ENCODE data around the gene PAK1. TPM values are rescaled to one million over a fixed set of nuclear protein-coding genes. Genes with fewer than 3 reads are reported as not detected.

Gene PAK1
- total and polyA plus RNA-seq, 2 of the 4 experiments (the other 2 are of a cell fraction) = 34.3 to 60.6 TPM

GRCh38 chr11:77457340-77457739, 16.6 kb downstream of the PAK1 start:
- no peak overlapping the region for H2BK20ac ChIP-seq (ENCODE audit: low read depth, low read length)
- POLR2A ChIA-PET (ENCODE audit: unreplicated experiment) = no interaction called here
- H2AFZ ChIP-seq (replicated peaks; ENCODE audit: low read length, poor library complexity) = no peak overlapping the region
- no peak overlapping the region for H3K27ac ChIP-seq (ENCODE audit: insufficient read depth, low read length)
- no peak overlapping the region for H3K23ac ChIP-seq (ENCODE audit: low read depth, low read length)
- no peak overlapping the region for H2BK5ac ChIP-seq (ENCODE audit: low read depth, low read length, poor library complexity, severe bottlenecking)
- no peak overlapping the region for H3K9ac ChIP-seq (ENCODE audit: low read depth, low read length)
- H4K20me1 ChIP-seq (ENCODE audit: insufficient read depth, low read length) = no peaks in the 10 kb centered on the region
- H4K8ac ChIP-seq (ENCODE audit: low read depth in 2 of 2, low read length in 2 of 2) = no peak overlapping the region
- no peak overlapping the region for H2BK120ac ChIP-seq (ENCODE audit: low read depth, low read length)
- TF ChIP-seq RAD21 (IDR thresholded peaks at IDR 0.05; ENCODE audit: low read length) = no peak
- TF ChIP-seq POLR2A (IDR thresholded peaks at IDR 0.05; ENCODE audit: low read depth, low read length) = no peak
- no peak for TF ChIP-seq CEBPB (IDR thresholded peaks at IDR 0.05; ENCODE audit: low read depth, low read length)
- TF ChIP-seq CHD1 (IDR thresholded peaks at IDR 0.05; ENCODE audit: low read depth, low read length) = no peak
- TF ChIP-seq CTCF (conservative IDR thresholded peaks at IDR 0.05; ENCODE audit: low read depth, low read length) = no peak
- no peak for TF ChIP-seq MXI1 (IDR thresholded peaks at IDR 0.05; ENCODE audit: borderline replicate concordance, low read depth, low read length)
- TF ChIP-seq RCOR1 (IDR thresholded peaks at IDR 0.05; ENCODE audit: insufficient replicate concordance, low read length) = no peak
- no peak for TF ChIP-seq MAZ (IDR thresholded peaks at IDR 0.05; ENCODE audit: borderline replicate concordance, low read depth, low read length)
- TF ChIP-seq, protein P1, sequence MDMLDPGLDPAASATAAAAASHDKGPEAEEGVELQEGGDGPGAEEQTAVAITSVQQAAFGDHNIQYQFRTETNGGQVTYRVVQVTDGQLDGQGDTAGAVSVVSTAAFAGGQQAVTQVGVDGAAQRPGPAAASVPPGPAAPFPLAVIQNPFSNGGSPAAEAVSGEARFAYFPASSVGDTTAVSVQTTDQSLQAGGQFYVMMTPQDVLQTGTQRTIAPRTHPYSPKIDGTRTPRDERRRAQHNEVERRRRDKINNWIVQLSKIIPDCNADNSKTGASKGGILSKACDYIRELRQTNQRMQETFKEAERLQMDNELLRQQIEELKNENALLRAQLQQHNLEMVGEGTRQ (IDR thresholded peaks at IDR 0.05; ENCODE audit: low read depth, low read length) = no peak
- TF ChIP-seq RFX5 (IDR thresholded peaks at IDR 0.05; ENCODE audit: low read depth, low read length) = no peak
- TF ChIP-seq, protein P2, sequence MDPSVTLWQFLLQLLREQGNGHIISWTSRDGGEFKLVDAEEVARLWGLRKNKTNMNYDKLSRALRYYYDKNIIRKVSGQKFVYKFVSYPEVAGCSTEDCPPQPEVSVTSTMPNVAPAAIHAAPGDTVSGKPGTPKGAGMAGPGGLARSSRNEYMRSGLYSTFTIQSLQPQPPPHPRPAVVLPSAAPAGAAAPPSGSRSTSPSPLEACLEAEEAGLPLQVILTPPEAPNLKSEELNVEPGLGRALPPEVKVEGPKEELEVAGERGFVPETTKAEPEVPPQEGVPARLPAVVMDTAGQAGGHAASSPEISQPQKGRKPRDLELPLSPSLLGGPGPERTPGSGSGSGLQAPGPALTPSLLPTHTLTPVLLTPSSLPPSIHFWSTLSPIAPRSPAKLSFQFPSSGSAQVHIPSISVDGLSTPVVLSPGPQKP (IDR thresholded peaks at IDR 0.05; ENCODE audit: borderline replicate concordance, low read depth, low read length) = no peak
- TF ChIP-seq SMC3 (IDR thresholded peaks at IDR 0.05; ENCODE audit: low read depth, low read length) = no peak
- no peak for TF ChIP-seq FOS (IDR thresholded peaks at IDR 0.05; ENCODE audit: low read depth, low read length)
- no peak for TF ChIP-seq BHLHE40 (IDR thresholded peaks at IDR 0.05; ENCODE audit: low read depth, low read length)
- no peak for TF ChIP-seq NFE2L2 (IDR thresholded peaks at IDR 0.05; ENCODE audit: low read depth, low read length)
- TF ChIP-seq MAFK (IDR thresholded peaks at IDR 0.05; ENCODE audit: low read depth, low read length) = no peak
- H3K9me1 ChIP-seq (ENCODE audit: insufficient read depth, low read length) = no peaks in the 10 kb centered on the region
- H3K18ac ChIP-seq (ENCODE audit: low read depth, low read length) = no peak overlapping the region
- H2AK9ac ChIP-seq (replicated peaks; ENCODE audit: low read depth, low read length, poor library complexity) = no peak overlapping the region
- H3K4ac ChIP-seq (ENCODE audit: low read depth, low read length) = no peak overlapping the region
- H3K4me3 ChIP-seq (ENCODE audit: insufficient read depth, low read depth, low read length) = no peak overlapping the region
- H4K91ac ChIP-seq (ENCODE audit: insufficient read depth, low read depth, low read length) = no peak overlapping the region
- H3K56ac ChIP-seq (ENCODE audit: extremely low read depth, insufficient read depth, low read length) = no peak overlapping the region
- in situ Hi-C loops (cut with MboI; ENCODE audit: low sequenced_read_pairs) (no loop called here), intact Hi-C loops (cut with micrococcal nuclease) (no loop called here), dilution Hi-C loops (cut with HindIII; ENCODE audit: low sequenced_read_pairs, unreplicated experiment) (no loop called here)
- 83% methylated on average over 2 of the region's 5 CpGs; no CpG with 5 or more reads in 1 of the 2 experiments for WGBS, 2 experiments (ENCODE audit: extremely low coverage in 2 of 2, insufficient read length in 1 of 2)
- no peak for ATAC-seq (ENCODE audit: low read depth)
- H3K9me3 ChIP-seq (ENCODE audit: control insufficient read depth, insufficient read depth, low read length) = no peaks in the 10 kb centered on the region
- H3K4me1 ChIP-seq (ENCODE audit: control insufficient read depth, insufficient read depth, low read length) = no peaks in the 10 kb centered on the region
- DNase-seq = no peak
- peaks cover 14% of the 10 kb centered on the region for H3K27me3 ChIP-seq (ENCODE audit: control insufficient read depth, insufficient read depth, low read length)
- no peak overlapping the region for H3K4me2 ChIP-seq (ENCODE audit: low read depth, low read length)
- H3K79me1 ChIP-seq (ENCODE audit: low read depth in 1 of 2, low read length in 2 of 2) = no peaks in the 10 kb centered on the region
- H2BK15ac ChIP-seq (ENCODE audit: low read depth, low read length) = no peak overlapping the region
- H3K36me3 ChIP-seq (ENCODE audit: control insufficient read depth, insufficient read depth, low read length) = no peaks in the 10 kb centered on the region
- H4K5ac ChIP-seq (ENCODE audit: low read depth, low read length) = no peak overlapping the region
- no peak overlapping the region for H3K14ac ChIP-seq (replicated peaks; ENCODE audit: low read depth, low read length)
- CTCF ChIA-PET = no interaction called here
- no TSS peak for BruUV-seq (replicated peaks)
- no peak overlapping the region for H2AK5ac ChIP-seq (ENCODE audit: low read depth, low read length)

Measured in IMR-90 (cell line).